GM12878 (cell line): ENCODE data around the gene GOLGA7B. TPM values are rescaled to one million over a fixed set of nuclear protein-coding genes. Genes with fewer than 3 reads are reported as not detected.

ENCODE experiments used
- ATAC-seq: fragments of 200-7000 bp; cut with Tn5 transposase; 3 replicates; pipeline ENCODE4 v1.9.1; 2020; ENCODE audit warnings: mild to moderate bottlenecking, moderate library complexity
- BruUV-seq: library from RNA; stranded (reverse); fragments of 400-500 nt; replicated peaks from 2 replicates; lab custom pipeline; 2021; lab: Mats Ljungman, UMichigan
- CTCF ChIA-PET: fragments of 300-600 bp; sonication (Branson Sonifier 250); formaldehyde crosslinking; extraction: SDS; loops from one replicate; lab custom pipeline; 2021; ENCODE audit warnings: inconsistent platforms; lab: Yijun Ruan, JAX
- POLR2A ChIA-PET: fragments of 350-600 bp; formaldehyde crosslinking; extraction: SDS; loops from one replicate; lab custom pipeline; 2021; ENCODE audit warnings: inconsistent platforms; lab: Charles Lee
- RAD21 ChIA-PET: fragments of 300-600 bp; sonication (Branson Sonifier 250); formaldehyde crosslinking; loops from one replicate; lab custom pipeline; 2023; ENCODE audit warnings: antibody characterized with exemption; ENCODE audit not compliant: unreplicated experiment; lab: Charles Lee
- SMC1A ChIA-PET: fragments of 300-600 bp; sonication (Branson Sonifier 250); formaldehyde crosslinking; loops from one replicate; lab custom pipeline; 2023; ENCODE audit not compliant: unreplicated experiment, uncharacterized antibody; lab: Charles Lee
- DNase-seq: peaks from one replicate; pipeline ENCODE4 v3.0.0-alpha.2; 2011; ENCODE audit warnings: low read depth, low spot score
- FAIRE-seq: peaks from 3 replicates; lab custom pipeline; 2011; peaks lifted over from hg19 to GRCh38; lab: Jason Lieb, UNC
- H2AFZ ChIP-seq: 2 replicates; pipeline ENCODE4 v1.6.0; 2011; ENCODE audit warnings: low read depth, low read length, control low read depth; ENCODE audit not compliant: control insufficient read depth
- H3K27ac ChIP-seq: 2 replicates; pipeline ENCODE4 v1.5.1; 2011; ENCODE audit warnings: control low read depth; ENCODE audit not compliant: control insufficient read depth, insufficient read depth
- H3K27me3 ChIP-seq, 2 experiments: replicated peaks in 1 of 2; 2 replicates each; pipeline versions ENCODE4 v1.6.0 to v1.6.1; 2011; ENCODE audit warnings: low read length in 1 of 2; ENCODE audit not compliant: control insufficient read depth in 2 of 2, insufficient read depth in 2 of 2
- H3K36me3 ChIP-seq, 2 experiments: 2 replicates each; pipeline ENCODE4 v1.5.1; 2011; ENCODE audit warnings: low read length in 1 of 2; ENCODE audit not compliant: control insufficient read depth in 2 of 2, insufficient read depth in 2 of 2
- H3K4me1 ChIP-seq: 2 replicates; pipeline ENCODE4 v1.6.1; 2011; ENCODE audit warnings: mild to moderate bottlenecking, low read length, moderate library complexity, mixed read lengths; ENCODE audit not compliant: control insufficient read depth, insufficient read depth
- H3K4me2 ChIP-seq: 2 replicates; pipeline ENCODE4 v1.6.0; 2011; ENCODE audit warnings: control low read depth; ENCODE audit not compliant: control insufficient read depth, insufficient read depth
- H3K4me3 ChIP-seq: fragments of 200-600 bp; sonication (generic); 2 replicates; pipeline ENCODE4 v1.5.1; 2016
- H3K79me2 ChIP-seq: 2 replicates; pipeline ENCODE4 v1.6.0; 2011; ENCODE audit warnings: low read length; ENCODE audit not compliant: control insufficient read depth, insufficient read depth
- H3K9ac ChIP-seq: 2 replicates; pipeline ENCODE4 v1.8.0; 2011; ENCODE audit warnings: low read length, control low read depth, mixed read lengths; ENCODE audit not compliant: control insufficient read depth, insufficient read depth
- H3K9me3 ChIP-seq: replicated peaks from 3 replicates; pipeline ENCODE4 v1.5.1; 2011; ENCODE audit warnings: mild to moderate bottlenecking, low read length; ENCODE audit not compliant: control insufficient read depth, insufficient read depth
- H4K20me1 ChIP-seq: 2 replicates; pipeline ENCODE4 v1.6.0; 2011; ENCODE audit not compliant: control insufficient read depth, insufficient read depth
- ATF7 ChIP-seq: fragments of 450-650 bp; IDR thresholded peaks from 2 replicates; pipeline ENCODE4 v1.6.1; 2016; ENCODE audit warnings: low read depth, mild to moderate bottlenecking
- CBX5 ChIP-seq: sonication (generic); IDR thresholded peaks from 2 replicates; pipeline ENCODE4 v1.6.1; 2016; ENCODE audit warnings: low read depth, moderate library complexity, mild to moderate bottlenecking, inconsistent platforms
- EED ChIP-seq: sonication (generic); IDR thresholded peaks from 2 replicates; pipeline ENCODE4 v1.6.1; 2016; ENCODE audit warnings: antibody characterized with exemption, low read depth
- MAX ChIP-seq: IDR thresholded peaks from 2 replicates; pipeline ENCODE4 v1.6.1; 2012; ENCODE audit warnings: low read depth, low read length, improper control_type of control experiment
- MTA2 ChIP-seq: fragments of 450-650 bp; IDR thresholded peaks from 2 replicates; pipeline ENCODE4 v1.6.1; 2016; ENCODE audit warnings: low read depth, mild to moderate bottlenecking, moderate library complexity
- MYC ChIP-seq: IDR thresholded peaks from 2 replicates; pipeline ENCODE4 v1.6.1; 2011; ENCODE audit warnings: mild to moderate bottlenecking, low read length, moderate library complexity, inconsistent platforms; ENCODE audit not compliant: insufficient read depth, insufficient replicate concordance, insufficient read length, severe bottlenecking
- STAT3 ChIP-seq: IDR thresholded peaks from 2 replicates; pipeline ENCODE4 v1.6.1; 2011; ENCODE audit warnings: low read depth, low read length, improper control_type of control experiment
- TCF3 ChIP-seq: IDR thresholded peaks from 2 replicates; pipeline ENCODE4 v1.6.1; 2012; ENCODE audit warnings: low read depth, mild to moderate bottlenecking, low read length, borderline replicate concordance; ENCODE audit not compliant: insufficient read depth
- YY1 ChIP-seq: IDR thresholded peaks from 2 replicates; pipeline ENCODE4 v1.6.1; 2011; ENCODE audit warnings: low read depth, mild to moderate bottlenecking, low read length
- WGBS: methylation state at CpG from one replicate; pipeline ENCODE4 v1.1.6; 2016; ENCODE audit warnings: low lambda C conversion rate; ENCODE audit not compliant: insufficient replicate concordance, insufficient coverage; ENCODE audit errors: missing lambda C conversion rate; 5-methylcytosine and 5-hydroxymethylcytosine counted together
- in situ Hi-C: fragments of 300-500 bp; cut with MboI; formaldehyde crosslinking; loops from 9 replicates; pipeline ENCODE4 v1.14.3; 2018; ENCODE audit warnings: mixed read lengths
- intact Hi-C: fragments of 100-400 bp; cut with micrococcal nuclease; formaldehyde crosslinking; loops from one replicate; pipeline ENCODE4 v1.14.2; 2022; ENCODE audit not compliant: unreplicated experiment
- polyA plus RNA-seq, 11 experiments: library from polyadenylated mRNA; depleted of rRNA in 4 of 11; unstranded in 6 of 11; stranded (reverse) in 5 of 11; fragments of >200 nt; fragmentation: Nextera tagmentation in 4 of 11; fragmentation: Illumina TruSeq in 1 of 11; extraction: Ambion mirVana in 4 of 11; extraction: Trizol in 1 of 11; gene quantifications; 1 replicate in 1 of 11; 2 replicates in 10 of 11; pipeline versions ENCODE4 v1.2.1 to v1.2.3, GENCODE V29; 2011 to 2016; ENCODE audit warnings: inconsistent platforms in 2 of 11, missing spikeins in 2 of 11, low read depth in 1 of 11
- total RNA-seq, 4 experiments: library from RNA; depleted of rRNA in 3 of 4; stranded (reverse); fragments of >200 nt in 3 of 4; fragmentation: Illumina TruSeq in 1 of 4; extraction: Trizol in 1 of 4; gene quantifications; 2 replicates each; pipeline versions ENCODE4 v1.2.1 to v1.2.3, GENCODE V29; 2013 to 2021

Gene GOLGA7B
- total and polyA plus RNA-seq, 10 of the 15 experiments (the other 5 are each of a cell fraction or from before 2014, with no cell fraction given): 0.01 to 0.02 (median 0.01) TPM; not detected in 7

GRCh38 chr10:97821308-97822038, 28.2 kb upstream of the GOLGA7B start (continued):
- no peak for TF ChIP-seq MYC
- no peak for TF ChIP-seq STAT3

GRCh38 chr10:97822261-97822687, 27.4 kb upstream of the GOLGA7B start:
- Histone ChIP-seq H3K4me2 (no peak overlapping the region), H2AFZ (no peak overlapping the region), H3K27ac (no peak overlapping the region), H3K4me1 (no peaks in the 10 kb centered on the region), H3K4me3 (no peak overlapping the region), H3K79me2 (no peaks in the 10 kb centered on the region), H3K27me3 (peaks cover 2% of the 10 kb centered on the region in 2 experiments; a peak in 2 of 4 replicates), H3K9me3 (no peaks in the 10 kb centered on the region), H3K36me3 (no peaks in the 10 kb centered on the region), H3K9ac (no peak overlapping the region), H4K20me1 (no peaks in the 10 kb centered on the region)
- CTCF ChIA-PET: no interaction called here
- DNase-seq: no peak
- TF ChIP-seq MAX (no peak), TCF3 (no peak), CBX5 (no peak), MTA2 (no peak), YY1 (no peak), EED (no peak), STAT3 (no peak), ATF7 (no peak)
- RAD21 ChIA-PET: no interaction called here
- SMC1A ChIA-PET: no interaction called here
- no TSS peak for BruUV-seq
- POLR2A ChIA-PET: no interaction called here
- WGBS: 20% methylated on average over 10 of the region's 10 CpGs
- in situ Hi-C loops: no loop called here
- no peak for ATAC-seq
- intact Hi-C loops: no loop called here
- FAIRE-seq: no peak
